ENCODE measurements around the gene SGCA.

- TF ChIP-seq CTCF (IDR thresholded peaks at IDR 0.05; ENCODE audit: borderline replicate concordance, extremely low read depth, low read length, poor library complexity, severe bottlenecking) (no peak), EZH2 (IDR thresholded peaks at IDR 0.05; ENCODE audit: borderline replicate concordance, low read depth, low read length, severe bottlenecking) (no peak)
These were observed 24.4 kb downstream of the SGCA start for GRCh38 chr17:50190293-50190602.
